Activated CD8-positive, alpha-beta memory T cell treated with anti-CD3 and anti-CD28 coated beads for 4 hours (primary cell): ENCODE data around the gene LATS2.

ENCODE experiments used
- DNase-seq, 2 donors: peaks; one replicate each; pipeline ENCODE4 v3.0.0-alpha.2; 2020; ENCODE audit warnings: low read depth in 2 of 2

Gene LATS2

GRCh38 chr13:21018220-21018619 is 43.2 kb downstream of the LATS2 start:
- no peak for DNase-seq

- DNase-seq, result no peak
Observed at GRCh38 chr13:21016487-21016886, 44.9 kb downstream of the LATS2 start.

- DNase-seq, result no peak
Observed at GRCh38 chr13:21015284-21015683, 46.1 kb downstream of the LATS2 start.

GRCh38 chr13:21014502-21015170 is 46.8 kb downstream of the LATS2 start:
- DNase-seq, result no peak

GRCh38 chr13:21014139-21014501 is 47.3 kb downstream of the LATS2 start:
- no peak for DNase-seq

- DNase-seq, result no peak
Observed at GRCh38 chr13:21013682-21014038, 47.7 kb downstream of the LATS2 start.

- DNase-seq, result no peak
Observed at GRCh38 chr13:21012841-21013681, 48.3 kb downstream of the LATS2 start.

- DNase-seq, result no peak
Observed at GRCh38 chr13:21012211-21012610, 49.2 kb downstream of the LATS2 start.

- DNase-seq, result no peak
Observed at GRCh38 chr13:21011378-21011777, 50.0 kb downstream of the LATS2 start.

GRCh38 chr13:21010621-21011020 is 50.8 kb downstream of the LATS2 start:
- DNase-seq, result no peak

- no peak for DNase-seq
Observed at GRCh38 chr13:21009036-21009435, 52.4 kb downstream of the LATS2 start.

- no peak for DNase-seq
Observed at GRCh38 chr13:21008026-21008425, 53.4 kb downstream of the LATS2 start.

- no peak for DNase-seq
Observed at GRCh38 chr13:21006141-21007005, 55.0 kb downstream of the LATS2 start.

- DNase-seq, result no peak
Observed at GRCh38 chr13:21005193-21005592, 56.2 kb downstream of the LATS2 start.

GRCh38 chr13:21001471-21001870 is 59.9 kb downstream of the LATS2 start:
- DNase-seq, result no peak

GRCh38 chr13:21000647-21001046 is 60.7 kb downstream of the LATS2 start:
- DNase-seq, result no peak

GRCh38 chr13:20998649-20999415 is 62.6 kb downstream of the LATS2 start:
- DNase-seq, result no peak

GRCh38 chr13:20997301-20998161 is 63.9 kb downstream of the LATS2 start:
- DNase-seq, result no peak

GRCh38 chr13:20995245-20995838 is 66.0 kb downstream of the LATS2 start:
- no peak for DNase-seq

GRCh38 chr13:20994441-20994821 is 67.0 kb downstream of the LATS2 start:
- DNase-seq, result no peak
